CD4-positive, alpha-beta T cell treated with Interleukin-4 for 1 hour (primary cell): ENCODE results near the gene MTF2.
A peak's percentile ranks its signal among the peaks of the same experiment; 100 is the strongest.
"Not testable (repeated sequence)": the region's sequence is repeated elsewhere in the genome, so short reads cannot be mapped to it uniquely, and the experiment has no call there.

ENCODE experiments used
- DNase-seq, 2 donors: peaks; one replicate each; pipeline ENCODE4 v3.0.0-alpha.2; 2020 to 2022

The MTF2 gene

GRCh38 chr1:93143769-93144168 is 64.7 kb downstream of the MTF2 start:
- no peak for DNase-seq

- DNase-seq, result no peak
Measured at GRCh38 chr1:93148001-93148400, 68.9 kb downstream of the MTF2 start.

- DNase-seq, result no peak
Measured at GRCh38 chr1:93150729-93151128, 71.6 kb downstream of the MTF2 start.

- DNase-seq, result no peak
Measured at GRCh38 chr1:93151474-93151873, 72.4 kb downstream of the MTF2 start.

GRCh38 chr1:93152835-93153234 is 73.8 kb downstream of the MTF2 start:
- DNase-seq, result no peak

GRCh38 chr1:93154898-93155297 is 75.8 kb downstream of the MTF2 start:
- no peak for DNase-seq

- no peak for DNase-seq
Measured at GRCh38 chr1:93155335-93155734, 76.3 kb downstream of the MTF2 start.

GRCh38 chr1:93159337-93159736 is 80.3 kb downstream of the MTF2 start:
- no peak for DNase-seq

- not testable (repeated sequence) for DNase-seq
Measured at GRCh38 chr1:93163314-93163713, 84.2 kb downstream of the MTF2 start.

- no peak for DNase-seq
Measured at GRCh38 chr1:93164816-93165215, 85.7 kb downstream of the MTF2 start.

GRCh38 chr1:93165895-93166294 is 86.8 kb downstream of the MTF2 start:
- DNase-seq, result not testable (repeated sequence)

- DNase-seq, result no peak
Measured at GRCh38 chr1:93167006-93167405, 87.9 kb downstream of the MTF2 start.

GRCh38 chr1:93170141-93170678 is 91.1 kb downstream of the MTF2 start:
- not testable (repeated sequence) for DNase-seq

GRCh38 chr1:93171549-93172034 is 92.5 kb downstream of the MTF2 start:
- no peak for DNase-seq

- DNase-seq, result no peak
Measured at GRCh38 chr1:93172778-93173177, 93.7 kb downstream of the MTF2 start.

- DNase-seq, result not testable (repeated sequence)
Measured at GRCh38 chr1:93174638-93175037, 95.6 kb downstream of the MTF2 start.

GRCh38 chr1:93177991-93178390 is 98.9 kb downstream of the MTF2 start:
- no peak for DNase-seq

- no peak for DNase-seq
Measured at GRCh38 chr1:93178418-93178817, 99.3 kb downstream of the MTF2 start.

GRCh38 chr1:93179886-93180722 is 101.0 kb downstream of the MTF2 start, which contains the start of gene TMED5:
TMED5 (minus strand) TSS chr1:93180413; CDS start chr1:93180242, 171 bp downstream.
- peak; percentile 97 to 98 for DNase-seq

- DNase-seq, result peak; percentile 63 to 70
Measured at GRCh38 chr1:93180723-93181613, 101.9 kb downstream of the MTF2 start, which contains the start of gene CCDC18. CCDC18 (plus strand) TSS chr1:93180724; CDS start chr1:93183362, 2,638 bp downstream.

GRCh38 chr1:93186667-93187066 is 107.6 kb downstream of the MTF2 start:
- no peak for DNase-seq
